Activated T-helper 1 cell treated with anti-CD3 and anti-CD28 coated beads, Interleukin-2, amount 50 U/mL, for 16 hours (primary cell): ENCODE measurements around the gene SEMA5B.

Experiments
- DNase-seq, 2 donors: peaks; one replicate each; pipeline ENCODE4 v3.0.0-alpha.2; 2020; ENCODE audit warnings: low read depth in 1 of 2, low spot score in 1 of 2

The SEMA5B gene

DNA sequence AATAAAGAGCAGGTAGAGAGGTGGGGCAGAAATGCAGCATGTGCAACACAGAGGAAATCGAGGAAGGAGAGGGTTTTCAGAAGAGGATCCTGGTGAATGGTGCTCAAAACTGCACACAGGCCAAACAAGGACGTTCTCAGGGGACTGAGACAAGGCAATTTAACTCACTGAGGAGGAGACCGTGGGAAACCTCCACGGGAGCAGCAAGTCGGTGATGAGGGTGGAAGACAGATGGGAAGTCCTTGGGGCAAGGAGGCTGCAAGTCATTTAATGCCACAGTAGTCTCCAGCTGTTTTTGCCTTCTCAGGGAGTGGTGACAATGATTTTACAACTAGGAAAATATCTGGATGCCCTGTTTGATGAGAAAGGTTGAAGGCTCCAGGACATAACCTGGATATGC lies 27.8 kb upstream of the SEMA5B start:
- DNase-seq = no peak

GRCh38 chr3:123054931-123055330 lies 27.4 kb upstream of the SEMA5B start:
- DNase-seq = no peak

DNA sequence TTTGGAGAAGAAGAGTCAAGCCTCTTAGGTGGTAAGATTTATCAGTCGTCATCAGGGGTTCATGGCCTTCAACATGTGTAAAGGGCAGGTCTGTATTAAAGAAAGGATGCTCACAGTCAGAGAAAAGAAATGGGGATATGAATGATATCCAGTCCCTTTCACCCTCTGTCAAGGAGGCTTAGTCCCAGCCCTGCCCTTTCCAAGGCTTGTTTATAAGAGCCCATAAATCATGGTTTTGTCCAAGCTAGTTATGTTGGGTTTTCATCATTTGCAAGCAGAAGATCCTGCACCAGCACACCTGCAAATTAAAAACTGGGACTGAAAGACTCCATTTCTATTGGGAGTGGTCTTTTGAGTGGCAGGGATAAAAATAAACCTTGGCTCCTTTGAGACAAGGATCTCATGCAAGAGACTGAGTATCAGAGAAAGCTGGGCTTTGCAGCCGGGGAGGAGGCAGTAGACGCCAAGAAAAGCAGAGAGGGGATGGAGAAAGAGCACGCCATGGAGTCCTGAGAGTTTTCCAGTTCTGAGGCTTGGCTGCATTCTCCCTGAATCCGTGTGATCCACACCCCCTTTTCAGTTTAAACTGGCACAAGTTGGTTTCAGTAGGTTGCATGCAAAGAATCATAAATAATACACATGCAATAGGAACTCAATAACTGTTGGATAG lies 26.7 kb upstream of the SEMA5B start:
- DNase-seq = no peak

DNA sequence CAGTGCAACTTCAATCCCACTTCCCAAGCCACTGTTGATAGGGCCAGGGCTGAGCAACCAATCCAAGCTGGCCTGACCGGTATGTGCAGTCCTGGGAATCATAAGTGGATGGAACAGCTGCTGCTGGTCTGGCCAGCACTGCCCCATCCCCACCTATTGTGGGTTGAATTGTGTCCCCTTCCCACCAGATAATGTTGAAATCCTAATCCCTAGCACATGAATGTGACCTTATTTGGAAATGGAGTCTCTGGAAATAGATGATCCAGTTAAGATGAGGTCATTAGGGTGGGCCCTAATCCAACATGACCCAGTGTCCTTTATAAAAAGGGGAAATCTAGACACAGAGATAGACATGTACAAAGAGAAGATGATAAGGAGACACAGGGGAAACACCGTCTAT lies 25.5 kb upstream of the SEMA5B start:
- DNase-seq = no peak

DNA sequence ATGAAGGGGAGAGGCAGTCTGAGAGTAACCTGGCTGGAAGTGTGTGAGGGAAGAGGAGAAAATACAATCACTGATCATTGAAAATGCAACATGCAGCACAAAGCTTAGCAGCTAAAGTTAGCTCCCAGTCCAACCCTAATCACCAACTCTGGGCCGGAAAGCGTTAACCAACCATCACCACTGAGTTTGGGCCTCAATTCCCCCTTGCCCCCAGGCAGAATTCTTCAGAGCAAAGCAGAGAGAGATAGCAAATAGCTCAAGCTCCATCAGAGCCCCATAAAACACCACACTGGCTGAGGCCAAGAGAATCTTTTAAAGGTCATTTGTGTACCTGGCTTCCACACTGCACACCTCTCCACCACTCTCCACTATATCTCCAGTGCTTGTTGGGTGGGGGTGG lies 23.1 kb upstream of the SEMA5B start:
- no peak for DNase-seq

- no peak for DNase-seq
These were observed 21.1 kb upstream of the SEMA5B start for GRCh38 chr3:123048480-123049237.

- no peak for DNase-seq
These were observed 19.4 kb upstream of the SEMA5B start for GRCh38 chr3:123047062-123047319.

GRCh38 chr3:123046262-123047061 lies 18.9 kb upstream of the SEMA5B start:
- no peak for DNase-seq

DNA sequence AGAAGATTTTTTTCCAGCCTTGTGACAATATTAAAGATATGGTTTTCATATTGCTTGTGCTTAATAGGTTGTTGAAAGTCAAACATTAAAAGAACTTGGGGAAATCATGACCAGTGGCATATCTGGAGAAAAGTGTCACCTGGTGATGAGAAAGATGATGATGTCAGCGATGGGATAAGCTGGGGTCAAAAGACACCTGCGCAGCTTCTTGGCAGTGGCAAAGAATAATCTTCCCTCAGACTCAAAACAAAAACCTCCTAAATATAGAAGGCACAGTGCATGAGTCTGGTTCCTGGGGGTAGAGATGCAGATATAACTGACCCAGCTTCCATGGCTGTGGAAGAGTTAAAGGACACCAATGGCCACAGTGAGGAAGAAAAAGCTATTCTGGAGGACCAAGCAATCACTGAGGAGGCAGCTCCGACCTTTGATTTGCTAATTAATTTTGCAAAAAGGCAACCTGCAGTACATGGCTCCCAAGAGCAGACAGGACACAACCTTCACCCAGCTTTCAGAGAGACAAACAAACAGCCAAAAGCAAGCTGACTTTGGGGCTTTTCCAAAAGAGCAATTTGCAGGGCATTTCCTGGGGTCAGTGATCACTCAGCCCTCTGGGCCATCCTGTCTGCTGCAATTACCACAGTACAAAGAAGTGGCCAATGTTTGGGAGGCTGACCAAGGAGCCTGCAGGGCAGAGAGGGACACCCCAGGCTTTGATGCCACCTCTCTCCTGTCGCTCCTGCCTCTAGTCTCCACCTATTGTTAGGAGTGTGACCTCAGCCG lies 17.6 kb upstream of the SEMA5B start:
- DNase-seq = no peak

GRCh38 chr3:123042413-123042812 lies 14.8 kb upstream of the SEMA5B start:
- no peak for DNase-seq

DNA sequence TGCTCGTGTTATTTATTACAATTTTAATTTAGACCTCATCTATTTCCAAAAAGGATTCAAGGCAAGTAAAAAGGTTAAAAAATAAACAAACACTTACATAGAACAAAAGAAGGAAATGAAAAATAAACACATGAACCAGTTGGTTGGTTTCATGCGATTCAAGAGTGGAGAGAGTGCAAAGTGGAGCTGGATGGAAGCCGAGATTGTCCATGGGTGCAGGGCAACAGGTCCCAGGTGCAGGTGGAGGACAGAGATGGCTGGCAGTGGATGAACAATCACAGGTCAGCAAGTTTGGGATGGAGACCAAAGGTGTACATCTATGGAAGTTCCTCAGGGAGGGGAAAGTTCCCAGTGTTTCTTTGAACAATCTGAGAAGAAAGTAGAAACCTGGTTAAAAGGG lies 11.6 kb upstream of the SEMA5B start:
- no peak for DNase-seq

DNA sequence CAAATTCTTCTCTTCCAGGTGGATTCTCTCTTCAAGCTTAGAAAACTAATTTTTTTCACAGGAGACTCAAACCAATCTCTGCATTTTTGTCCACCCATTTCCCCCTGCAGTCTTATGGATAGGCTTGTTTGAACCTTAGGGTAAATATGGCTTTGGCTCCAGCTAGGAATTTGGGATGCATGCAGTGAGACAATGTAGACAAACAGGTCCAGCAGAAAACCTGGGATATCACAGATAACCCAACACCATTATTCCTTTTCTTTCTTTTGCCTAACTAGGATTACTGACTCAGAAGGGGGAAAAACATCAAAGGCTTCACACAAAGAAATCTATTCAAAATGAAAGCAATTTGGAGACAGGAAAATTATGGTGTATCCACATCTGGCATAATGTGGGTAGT lies 11.2 kb upstream of the SEMA5B start:
- DNase-seq = no peak

DNA sequence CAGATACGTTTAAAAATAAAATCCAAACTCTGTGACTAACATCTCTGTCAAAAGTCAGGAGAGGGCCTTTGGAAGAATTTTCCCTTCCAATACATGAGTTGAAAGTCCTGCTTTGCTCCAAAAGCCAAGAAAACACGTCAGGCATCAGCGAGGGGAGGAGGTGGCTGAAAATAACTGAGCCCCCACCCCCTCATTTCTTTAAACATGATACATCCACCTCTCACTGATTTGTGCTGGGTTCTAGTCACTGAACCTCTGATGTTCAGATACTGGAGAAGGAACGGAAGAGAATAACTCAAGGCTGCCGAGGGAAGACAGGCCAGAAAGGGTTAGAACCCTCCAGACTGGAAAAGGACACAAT lies 9.4 kb upstream of the SEMA5B start:
- no peak for DNase-seq

DNA sequence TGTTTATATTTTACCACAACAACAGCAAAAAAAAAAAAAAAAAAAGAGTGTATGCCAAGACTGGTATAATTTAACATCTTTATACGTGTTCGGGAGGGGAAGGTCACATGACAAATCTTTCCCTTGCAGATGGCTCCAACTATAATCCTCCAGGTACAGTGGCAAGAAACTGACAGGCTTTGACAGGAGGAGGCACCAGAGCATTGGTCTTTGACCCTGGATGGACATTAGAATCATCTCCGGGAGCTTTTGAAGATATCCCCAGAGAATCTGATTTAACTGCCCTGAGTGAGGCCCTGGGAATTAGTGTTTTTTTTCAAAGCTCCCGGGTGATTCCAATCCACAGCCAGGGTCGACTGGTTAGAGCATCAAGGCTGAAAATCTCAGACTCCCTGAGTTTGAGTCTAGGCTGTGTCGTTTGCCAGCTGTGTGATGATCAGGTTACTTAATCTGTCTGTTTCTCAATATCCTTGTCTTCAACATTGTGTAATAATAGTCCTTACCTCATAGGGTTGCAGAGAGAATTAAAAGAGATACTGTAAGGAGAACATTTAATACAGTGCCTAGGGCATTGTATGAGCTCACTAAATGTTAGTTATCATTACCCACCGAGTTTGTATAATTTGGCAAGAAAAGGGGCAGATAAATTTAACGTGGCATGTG lies 8.9 kb upstream of the SEMA5B start:
- DNase-seq = no peak

DNA sequence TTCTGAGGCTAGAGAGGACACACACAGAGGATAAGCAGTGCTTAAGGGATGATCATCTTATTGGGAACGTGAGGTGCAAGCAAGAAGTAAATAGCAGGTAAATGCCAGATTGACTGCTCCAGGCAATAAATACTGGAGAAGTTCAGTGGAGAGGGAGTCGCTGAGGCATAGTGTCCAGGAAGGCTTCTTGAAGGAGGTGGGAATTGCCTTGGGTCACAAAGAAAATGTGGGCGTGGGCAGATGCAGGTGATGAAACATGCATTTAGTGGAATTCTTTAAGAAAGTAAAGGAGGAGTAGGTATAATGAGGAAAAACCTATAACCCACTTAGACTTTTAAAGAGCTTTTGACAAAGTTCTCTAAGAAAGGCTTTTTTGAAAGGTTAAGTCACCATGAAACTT lies 7.4 kb upstream of the SEMA5B start:
- no peak for DNase-seq

- no peak for DNase-seq
These were observed 6.6 kb upstream of the SEMA5B start for GRCh38 chr3:123034120-123034519.

DNA sequence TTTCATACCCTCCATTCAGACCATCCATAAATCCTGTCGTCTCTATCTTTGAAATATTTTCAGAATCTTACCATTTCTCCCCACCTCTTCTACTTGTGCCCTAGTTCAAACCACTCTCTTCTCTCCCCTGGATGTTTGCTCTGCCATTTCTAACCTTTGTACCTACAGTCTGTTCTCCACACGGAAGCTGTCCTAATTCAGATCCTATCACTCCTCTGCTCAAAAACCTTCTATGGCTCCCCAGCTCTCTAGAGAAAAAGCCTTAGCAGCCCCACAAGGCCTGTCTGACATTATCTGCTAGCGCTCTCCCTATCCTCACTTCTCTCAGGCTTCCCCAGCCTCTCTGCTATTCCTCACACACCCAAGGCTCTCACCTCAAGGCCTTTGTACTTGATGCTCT lies 4.5 kb upstream of the SEMA5B start:
- DNase-seq = no peak

DNA sequence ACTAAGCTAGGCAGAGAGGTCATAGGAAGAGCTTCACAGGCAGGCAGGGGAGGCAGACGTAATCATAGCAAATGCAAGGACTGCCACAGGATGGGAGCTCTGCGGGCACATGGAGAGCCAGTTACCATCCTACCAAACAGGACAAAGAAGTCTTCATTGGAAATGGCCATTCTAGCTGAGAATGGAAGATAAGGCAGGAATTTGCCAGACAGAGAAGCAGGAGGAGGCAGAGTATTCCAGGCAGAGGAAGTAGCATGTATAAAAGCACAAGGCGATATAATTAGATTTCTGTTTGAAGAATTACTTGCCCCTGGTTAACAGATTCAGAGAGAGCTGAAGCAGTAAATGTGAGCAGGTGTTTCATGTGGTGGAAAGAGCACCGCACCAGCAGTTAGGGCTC lies 3.5 kb upstream of the SEMA5B start:
- no peak for DNase-seq

- DNase-seq = no peak
These were observed 768 bp upstream of the SEMA5B start for GRCh38 chr3:123028233-123028828.

DNA sequence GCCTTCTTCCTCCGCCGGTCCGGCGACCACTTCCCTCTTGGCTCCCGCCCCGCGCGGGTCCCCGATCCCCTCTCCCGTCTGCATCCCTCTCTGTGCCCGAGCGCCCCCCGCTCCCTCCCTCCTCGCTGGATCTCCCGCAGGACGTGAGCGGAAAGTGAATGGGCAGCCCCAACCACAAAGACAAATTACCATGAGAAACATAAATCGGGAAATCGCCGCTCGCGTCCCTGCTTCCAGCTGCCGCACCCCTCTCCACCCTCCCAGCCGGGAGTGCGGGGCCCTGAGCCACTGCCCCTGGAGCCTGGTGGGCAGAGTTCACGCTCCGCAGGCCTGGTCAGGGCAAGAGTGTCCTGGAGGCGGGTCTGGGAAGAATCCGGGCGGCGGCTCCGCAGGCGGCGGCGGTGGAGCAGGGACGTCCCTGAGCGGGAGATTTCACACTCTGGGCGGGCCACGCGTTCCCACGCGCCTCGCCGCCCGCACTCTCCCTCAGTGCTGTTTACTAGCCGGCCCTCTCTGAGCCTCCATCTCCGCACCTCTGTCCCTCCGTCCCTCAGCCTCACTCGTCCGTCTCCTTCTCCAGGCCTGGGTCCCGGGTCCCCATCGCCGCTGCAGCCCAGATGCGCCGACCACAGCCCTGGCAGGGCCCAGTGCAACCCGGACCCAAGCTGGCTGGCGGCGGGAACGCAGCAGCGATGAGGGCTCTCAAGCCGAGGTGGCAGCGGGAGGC lies 835 bp downstream of the SEMA5B start:
- no peak for DNase-seq
